GM20000 (cell line): ENCODE measurements around the gene USP22.

Experiments used
- DNase-seq: peaks from one replicate; pipeline ENCODE4 v3.0.0; 2012; ENCODE audit warnings: low spot score
- CTCF ChIP-seq: IDR thresholded peaks from 2 replicates; pipeline ENCODE4 v1.5.1; 2012; ENCODE audit warnings: mild to moderate bottlenecking, control low read depth; ENCODE audit errors: extremely low read depth, missing control alignments

The USP22 gene

GRCh38 chr17:20999841-21000532 is 42.8 kb downstream of the USP22 start:
- TF ChIP-seq CTCF: no peak
- no peak for DNase-seq

- no peak for TF ChIP-seq CTCF
- DNase-seq: no peak
Observed at GRCh38 chr17:20999044-20999573, 43.7 kb downstream of the USP22 start.

GRCh38 chr17:20998571-20999043 is 44.2 kb downstream of the USP22 start:
- TF ChIP-seq CTCF: no peak
- no peak for DNase-seq

GRCh38 chr17:20997711-20998570 is 44.9 kb downstream of the USP22 start:
- no peak for TF ChIP-seq CTCF
- DNase-seq: no peak

GRCh38 chr17:20996724-20997615 is 45.8 kb downstream of the USP22 start:
- no peak for TF ChIP-seq CTCF

GRCh38 chr17:20995873-20996723 is 46.7 kb downstream of the USP22 start:
- TF ChIP-seq CTCF: no peak
- DNase-seq: no peak

More at GRCh38 chr17:20996724-20997615, 45.8 kb downstream of the USP22 start:
- no peak for DNase-seq
